Sigmoid colon (tissue), 7 donors: ENCODE measurements around the gene PRKCB. TPM values are rescaled to one million over a fixed set of nuclear protein-coding genes. Genes with fewer than 3 reads are reported as not detected.

Experiments used
- DNase-seq: peaks from one replicate; pipeline ENCODE4 v3.0.0-alpha.2; 2019
- H3K27ac ChIP-seq, 4 donors: fragments of 200-600 bp; sonication (generic); one replicate each; pipeline ENCODE4 v1.5.1; 2016 to 2019; ENCODE audit warnings: mild to moderate bottlenecking in 1 of 4
- H3K27me3 ChIP-seq, 3 donors: fragments of 200-600 bp; sonication (generic); one replicate each; pipeline ENCODE4 v1.5.1; 2019; ENCODE audit warnings: mild to moderate bottlenecking in 1 of 3
- H3K36me3 ChIP-seq, 4 donors: fragments of 200-600 bp; sonication (generic); one replicate each; pipeline ENCODE4 v1.5.1; 2016 to 2019
- H3K4me1 ChIP-seq, 4 donors: fragments of 200-600 bp; sonication (generic); one replicate each; pipeline ENCODE4 v1.5.1; 2017 to 2019
- H3K4me3 ChIP-seq, 4 donors: fragments of 200-600 bp; sonication (generic); one replicate each; pipeline ENCODE4 v1.5.1; 2017 to 2019; ENCODE audit warnings: mild to moderate bottlenecking in 2 of 4, moderate library complexity in 1 of 4
- H3K9me3 ChIP-seq, 4 donors: fragments of 200-600 bp in 3 of 4; sonication (generic) in 3 of 4; one replicate each; pipeline versions ENCODE4 v1.5.1 to v1.6.1; 2013 to 2019
- CTCF ChIP-seq, 4 experiments: fragments of 450-650 bp in 3 of 4; fragments of 200-600 bp in 1 of 4; IDR thresholded peaks; one replicate each; pipeline ENCODE4 v1.5.1; 2016 to 2019; ENCODE audit warnings: antibody characterized with exemption in 4 of 4, mild to moderate bottlenecking in 3 of 4, moderate library complexity in 2 of 4
- EP300 ChIP-seq, 4 donors: sonication (generic); formaldehyde crosslinking; IDR thresholded peaks; one replicate each; pipeline ENCODE4 v1.6.1; 2017; ENCODE audit warnings: antibody characterized with exemption in 4 of 4
- POLR2A ChIP-seq, 2 donors: fragments of 450-650 bp; IDR thresholded peaks; one replicate each; pipeline ENCODE4 v1.6.1; 2016; ENCODE audit warnings: antibody characterized with exemption in 2 of 2, mild to moderate bottlenecking in 2 of 2, moderate library complexity in 2 of 2
- POLR2AphosphoS5 ChIP-seq, 4 donors: sonication (generic); formaldehyde crosslinking; IDR thresholded peaks; one replicate each; pipeline ENCODE4 v1.6.1; 2017; ENCODE audit warnings: antibody characterized with exemption in 4 of 4
- WGBS, 2 donors: extraction: QIAGEN DNeasy Blood & Tissue Kit; methylation state at CpG; one replicate each; pipeline ENCODE4 v1.1.7; 2013; 5-methylcytosine and 5-hydroxymethylcytosine counted together
- intact Hi-C: fragments of 100-400 bp; cut with DNase I; formaldehyde crosslinking; loops from one replicate; pipeline ENCODE4 v1.15.1; 2023
- polyA plus RNA-seq, 3 donors: library from polyadenylated mRNA; stranded (reverse); fragments of 200-250 nt; gene quantifications; one replicate each; pipeline ENCODE4 v1.2.3, GENCODE V29; 2013
- total RNA-seq, 4 donors: library from RNA; depleted of rRNA; stranded (reverse); fragments of >200 nt; gene quantifications; one replicate each; pipeline ENCODE4 v1.1.0, GENCODE V29; 2016
- donor health status: healthy with polysubstance abuse.
- donor health status: Bipolar disorder and iron deficiency.
- donor health status: healthy.

Gene PRKCB
- total and polyA plus RNA-seq, 7 donors = 3.0 to 43.8 (median 21.4) TPM

- WGBS, 2 donors = 65 to 83% methylated on average over 3 of the region's 3 CpGs
- intact Hi-C loops = no loop called here
- H3K4me3 ChIP-seq = no peak overlapping the region
- TF ChIP-seq CTCF (IDR thresholded peaks at IDR 0.05) (no peak), POLR2A (IDR thresholded peaks at IDR 0.05) (no peak), EP300 (IDR thresholded peaks at IDR 0.05) (no peak), POLR2AphosphoS5 (IDR thresholded peaks at IDR 0.05) (no peak)
- H3K4me1 ChIP-seq = peaks cover 0 to 24% (median 12%) of the 10 kb centered on the region in 4 donors
- H3K36me3 ChIP-seq = peaks cover 0 to 4% (median 0%) of the 10 kb centered on the region in 4 donors
- H3K27ac ChIP-seq = no peak overlapping the region
- H3K9me3 ChIP-seq = no peaks in the 10 kb centered on the region
- no peaks in the 10 kb centered on the region for H3K27me3 ChIP-seq
- DNase-seq = no peak
These were observed 333.1 kb downstream of the PRKCB start for GRCh38 chr16:24168856-24169255.

- Histone ChIP-seq H3K27me3 (no peaks in the 10 kb centered on the region), H3K4me3 (no peak overlapping the region), H3K36me3 (peaks cover 0 to 4% (median 0%) of the 10 kb centered on the region in 4 donors), H3K4me1 (peaks cover 0 to 24% (median 12%) of the 10 kb centered on the region in 4 donors), H3K27ac (no peak overlapping the region), H3K9me3 (no peaks in the 10 kb centered on the region)
- WGBS, 2 donors = 86% methylated on average over 5 of the region's 5 CpGs
- no peak for DNase-seq
- TF ChIP-seq CTCF (IDR thresholded peaks at IDR 0.05) = no peak
- no peak for TF ChIP-seq EP300 (IDR thresholded peaks at IDR 0.05)
- intact Hi-C loops = no loop called here
These were observed 334.6 kb downstream of the PRKCB start for GRCh38 chr16:24170407-24170806.

GRCh38 chr16:24174504-24174903, 338.7 kb downstream of the PRKCB start:
- intact Hi-C loops = no loop called here
- Histone ChIP-seq H3K27me3 (no peaks in the 10 kb centered on the region), H3K4me1 (no peaks in the 10 kb centered on the region), H3K36me3 (peaks cover 0 to 4% (median 0%) of the 10 kb centered on the region in 4 donors), H3K4me3 (no peak overlapping the region), H3K9me3 (no peaks in the 10 kb centered on the region), H3K27ac (no peak overlapping the region)
- TF ChIP-seq POLR2A (IDR thresholded peaks at IDR 0.05) (no peak), POLR2AphosphoS5 (IDR thresholded peaks at IDR 0.05) (no peak), CTCF (IDR thresholded peaks at IDR 0.05) (no peak), EP300 (IDR thresholded peaks at IDR 0.05) (no peak)
- DNase-seq = no peak
- 94 to 95% methylated on average over 7 of the region's 7 CpGs for WGBS, 2 donors

- 90 to 93% methylated on average over 3 of the region's 3 CpGs for WGBS, 2 donors
- Histone ChIP-seq H3K27me3 (no peaks in the 10 kb centered on the region), H3K4me1 (no peaks in the 10 kb centered on the region), H3K9me3 (no peaks in the 10 kb centered on the region), H3K27ac (no peak overlapping the region), H3K4me3 (no peak overlapping the region), H3K36me3 (peaks cover 0 to 4% (median 0%) of the 10 kb centered on the region in 4 donors)
- no peak for DNase-seq
- TF ChIP-seq EP300 (IDR thresholded peaks at IDR 0.05) = no peak
- no peak for TF ChIP-seq POLR2A (IDR thresholded peaks at IDR 0.05)
- TF ChIP-seq CTCF (IDR thresholded peaks at IDR 0.05) = no peak
- TF ChIP-seq POLR2AphosphoS5 (IDR thresholded peaks at IDR 0.05) = no peak
- intact Hi-C loops = no loop called here
These were observed 339.2 kb downstream of the PRKCB start for GRCh38 chr16:24174957-24175356.

GRCh38 chr16:24178496-24178895, 342.7 kb downstream of the PRKCB start:
- no peak for DNase-seq
- intact Hi-C loops = no loop called here
- Histone ChIP-seq H3K4me1 (no peaks in the 10 kb centered on the region), H3K27me3 (no peaks in the 10 kb centered on the region), H3K9me3 (no peaks in the 10 kb centered on the region), H3K27ac (no peak overlapping the region), H3K36me3 (peaks cover 0 to under 1% (median 0%) of the 10 kb centered on the region in 4 donors), H3K4me3 (no peak overlapping the region)
- 56 to 60% methylated on average over 4 of the region's 4 CpGs for WGBS, 2 donors
- no peak for TF ChIP-seq POLR2A (IDR thresholded peaks at IDR 0.05)
- TF ChIP-seq POLR2AphosphoS5 (IDR thresholded peaks at IDR 0.05) = no peak
- no peak for TF ChIP-seq EP300 (IDR thresholded peaks at IDR 0.05)
- TF ChIP-seq CTCF (IDR thresholded peaks at IDR 0.05) = no peak
